H1 (cell line): ENCODE measurements around the gene PHRF1. TPM values are rescaled to one million over a fixed set of nuclear protein-coding genes. Genes with fewer than 3 reads are reported as not detected.

Experiments used
- POLR2A ChIP-seq, 2 experiments: IDR thresholded peaks; 1 replicate in 1 of 2; 2 replicates in 1 of 2; pipeline ENCODE4 v1.6.1; 2011; ENCODE audit warnings: low read depth in 2 of 2, low read length in 2 of 2, mild to moderate bottlenecking in 2 of 2; ENCODE audit errors: control extremely low read depth in 1 of 2
- SIRT6 ChIP-seq: IDR thresholded peaks from one replicate; pipeline ENCODE4 v1.7.1; 2012; ENCODE audit warnings: low read length, inconsistent platforms
- SP1 ChIP-seq: IDR thresholded peaks from 2 replicates; pipeline ENCODE4 v1.6.1; 2011; ENCODE audit warnings: low read depth, low read length
- TAF1 ChIP-seq: IDR thresholded peaks from 2 replicates; pipeline ENCODE4 v1.6.1; 2011; ENCODE audit warnings: mild to moderate bottlenecking, low read depth, low read length
- polyA plus RNA-seq, 7 experiments: library from polyadenylated mRNA; depleted of rRNA in 3 of 7; stranded (reverse) in 5 of 7; unstranded in 2 of 7; fragments of >200 nt in 5 of 7; fragments of 200-250 nt in 2 of 7; gene quantifications; 1 replicate in 5 of 7; 2 replicates in 1 of 7; 4 replicates in 1 of 7; pipeline versions ENCODE4 v1.2.1 to v1.2.3, GENCODE V29; 2011 to 2013; ENCODE audit warnings: missing spikeins in 2 of 7, mixed read lengths in 2 of 7
- total RNA-seq: library from RNA; stranded (reverse); fragmentation: NEBNext Ultra II Directional; extraction: Animal tissue kit (Norgen Biotek cat#: 25700); gene quantifications from 2 replicates; pipeline ENCODE4 v1.2.1, GENCODE V29; 2021

PHRF1 gene
- total and polyA plus RNA-seq, 2 of the 8 experiments (the other 6 are each of a cell fraction or from before 2014, with no cell fraction given) = 13.4 to 37.3 TPM

DNA sequence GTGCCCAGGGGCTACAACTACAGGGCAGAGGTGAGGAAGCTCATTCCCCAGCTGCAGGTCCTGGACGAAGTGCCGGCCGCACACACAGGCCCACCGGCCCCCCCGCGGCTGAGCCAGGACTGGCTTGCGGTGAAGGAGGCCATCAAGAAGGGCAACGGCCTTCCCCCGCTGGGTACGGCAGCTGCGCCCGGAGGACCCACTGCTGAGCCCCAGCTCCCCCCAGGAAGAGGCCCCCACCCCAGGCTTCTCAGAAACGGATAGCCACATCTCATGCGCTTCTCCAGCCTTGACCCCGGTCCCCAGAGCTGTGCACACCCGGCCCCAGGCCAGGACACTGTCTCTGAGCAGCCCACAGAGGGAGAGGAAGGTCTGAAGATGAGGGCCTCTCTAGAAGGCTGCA is 25.1 kb upstream of the PHRF1 start (continued):
- TF ChIP-seq SP1 (no peak), SIRT6 (no peak), POLR2A (IDR thresholded peaks at IDR 0.05; ENCODE audit: control extremely low read depth in 1 of 2, low read depth in 2 of 2, low read length in 2 of 2) (no peak), TAF1 (no peak)
- TF ChIP-seq, all 59 proteins: peak for 0
